IPS DF 4.7 (cell line): Measurements from ENCODE around the gene F5.
"Not testable (repeated sequence)": the region's sequence is repeated elsewhere in the genome, so short reads cannot be mapped to it uniquely, and the experiment has no call there.

Experiments
- DNase-seq: peaks from one replicate; pipeline ENCODE4 v3.0.0-alpha.2; 2013; ENCODE audit warnings: low spot score; ENCODE audit errors: extremely low read depth

F5 gene

DNA sequence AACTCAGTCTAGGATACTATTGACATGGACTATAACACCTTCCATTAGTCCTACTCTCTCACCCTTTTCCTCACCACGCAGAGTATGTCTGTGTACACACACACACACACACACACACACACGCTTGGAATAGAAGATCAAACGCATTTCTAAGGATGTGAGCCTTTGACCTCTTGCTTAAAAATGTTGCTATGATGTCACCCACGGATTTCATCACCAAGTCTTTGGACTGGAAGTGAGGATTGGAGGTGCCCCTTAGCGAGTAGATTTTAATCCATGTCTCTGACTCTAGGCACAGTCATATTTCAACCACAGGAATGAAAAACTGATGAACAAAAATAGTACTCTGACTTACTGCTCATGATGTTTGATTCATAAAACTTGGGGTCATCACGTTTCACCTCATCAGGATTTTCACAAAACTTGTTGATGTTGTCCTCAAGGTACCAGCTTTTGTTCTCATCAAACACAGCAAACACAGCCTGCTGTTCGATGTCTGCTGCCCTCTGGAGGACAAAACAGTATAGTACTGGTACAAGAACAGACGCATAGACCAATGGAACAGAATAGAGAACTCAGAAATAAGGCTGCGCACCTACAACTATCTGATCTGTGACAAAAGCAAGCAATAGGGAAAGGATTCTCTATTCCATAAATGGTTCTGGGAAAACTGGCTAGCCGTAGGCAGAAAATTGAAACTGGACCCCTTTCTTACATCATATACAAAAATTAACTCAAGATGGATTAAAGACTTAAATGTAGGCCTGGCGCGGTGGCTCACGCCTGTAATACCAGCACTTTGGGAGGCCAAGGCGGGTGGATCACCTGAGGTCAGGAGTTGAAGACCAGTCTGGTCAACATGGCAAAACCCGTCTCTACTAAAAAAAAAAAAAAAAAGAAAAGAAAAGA is 39.9 kb downstream of the F5 start:
- DNase-seq = peak; percentile 60

DNA sequence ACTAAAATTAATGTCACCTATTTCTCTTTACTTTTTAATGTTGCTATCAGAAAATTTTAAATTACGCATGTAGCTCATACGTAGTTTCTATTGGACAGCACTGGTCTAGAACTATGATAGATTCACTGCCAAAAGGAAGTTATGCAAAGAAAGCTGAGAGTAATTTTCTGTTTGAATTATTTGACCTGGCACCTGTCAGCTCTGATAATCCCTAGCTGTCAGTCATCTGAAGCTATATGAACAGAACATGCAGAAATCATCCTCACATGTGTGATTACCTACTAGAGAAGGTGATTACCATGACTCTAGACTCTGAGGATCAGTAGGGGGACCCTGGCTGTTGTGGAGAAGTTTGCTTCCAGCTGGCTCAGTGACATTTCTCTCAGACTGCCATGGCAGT is 40.8 kb downstream of the F5 start:
- DNase-seq = no peak

DNA sequence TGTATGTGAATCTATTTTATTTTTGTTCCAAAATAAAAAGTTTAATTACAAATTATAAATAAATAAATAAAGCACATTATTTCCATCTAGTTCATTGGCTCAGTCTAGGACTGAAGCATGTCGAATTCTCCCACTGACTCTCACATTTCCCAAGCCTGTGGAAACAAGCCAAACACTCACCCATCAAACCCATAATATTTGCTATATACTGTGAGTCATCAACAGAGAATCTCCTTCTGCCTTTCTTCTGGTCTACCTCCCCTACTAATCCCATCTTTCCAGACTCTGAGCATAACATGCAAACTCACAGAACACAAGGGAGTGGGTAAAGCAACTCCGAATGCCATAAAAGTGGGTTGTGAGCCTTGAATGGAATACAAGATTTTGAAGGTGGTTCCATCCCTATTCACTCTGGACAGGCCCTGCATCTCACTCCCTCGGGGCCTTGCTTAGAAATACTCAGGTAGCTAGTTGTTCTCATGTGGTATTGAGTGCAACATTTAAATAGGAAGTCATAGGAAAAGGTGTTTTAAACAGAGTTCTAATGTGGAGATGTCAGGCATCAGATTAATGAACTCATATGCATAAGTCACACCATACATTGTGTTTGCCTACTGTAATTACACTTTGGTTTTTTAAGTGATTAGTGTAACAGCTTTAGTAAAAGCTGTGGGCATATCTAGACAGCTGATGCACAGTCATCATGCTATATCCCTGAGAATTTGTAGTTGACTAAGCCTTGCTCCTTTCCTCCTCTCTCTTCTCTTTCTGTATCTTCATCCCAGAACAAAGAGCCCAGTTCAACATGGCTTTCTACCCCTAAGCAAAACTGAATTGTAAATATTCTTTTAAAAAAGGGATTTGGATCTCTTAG is 47.0 kb downstream of the F5 start:
- DNase-seq = no peak

DNA sequence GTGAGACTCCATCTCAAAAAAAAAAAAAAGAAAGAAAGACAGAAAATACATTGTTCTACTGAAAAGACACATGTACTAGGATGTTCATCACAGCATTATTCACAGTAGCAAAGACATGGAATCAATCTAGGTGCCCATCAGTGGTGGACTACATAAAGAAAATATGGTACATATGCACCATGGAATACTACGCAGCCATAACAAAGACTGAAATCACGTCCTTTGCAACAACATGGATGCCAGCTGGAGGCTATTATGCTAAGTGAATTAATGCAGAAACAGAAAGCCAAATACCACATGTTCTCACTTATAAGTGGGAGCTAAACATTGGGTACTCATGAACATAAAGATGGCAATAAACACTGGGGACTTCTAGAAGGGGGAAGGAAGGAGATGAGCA is 51.6 kb downstream of the F5 start:
- DNase-seq = no peak

DNA sequence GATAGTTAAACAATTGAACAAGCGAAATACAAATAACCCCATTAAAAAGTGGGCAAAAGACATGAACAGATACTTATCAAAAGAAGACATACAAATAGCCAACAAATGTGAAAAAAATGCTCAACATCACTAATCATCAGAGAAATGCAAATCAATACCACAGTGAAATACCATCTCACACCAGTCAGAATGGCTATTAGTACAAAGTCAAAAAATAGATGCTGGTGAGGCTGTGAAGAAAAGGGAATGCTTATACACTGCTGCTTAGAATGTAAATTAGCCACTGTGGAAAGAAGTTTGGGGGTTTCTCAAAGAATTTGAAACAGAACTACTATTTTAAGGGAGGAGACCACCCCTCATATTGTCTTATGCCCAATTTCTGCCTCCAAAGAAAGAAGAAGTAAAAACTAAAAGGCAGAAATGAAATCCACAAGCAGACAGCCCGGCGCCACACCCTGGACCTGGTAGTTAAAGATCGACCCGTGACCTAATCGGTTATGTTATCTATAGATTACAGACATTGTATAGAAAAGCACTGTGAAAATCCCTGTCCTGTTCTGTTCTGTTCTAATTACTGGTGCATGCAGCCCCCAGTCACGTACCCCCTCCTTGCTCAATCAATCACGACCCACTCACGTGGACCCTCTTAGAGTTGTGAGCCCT is 52.6 kb downstream of the F5 start:
- DNase-seq = not testable (repeated sequence)

DNA sequence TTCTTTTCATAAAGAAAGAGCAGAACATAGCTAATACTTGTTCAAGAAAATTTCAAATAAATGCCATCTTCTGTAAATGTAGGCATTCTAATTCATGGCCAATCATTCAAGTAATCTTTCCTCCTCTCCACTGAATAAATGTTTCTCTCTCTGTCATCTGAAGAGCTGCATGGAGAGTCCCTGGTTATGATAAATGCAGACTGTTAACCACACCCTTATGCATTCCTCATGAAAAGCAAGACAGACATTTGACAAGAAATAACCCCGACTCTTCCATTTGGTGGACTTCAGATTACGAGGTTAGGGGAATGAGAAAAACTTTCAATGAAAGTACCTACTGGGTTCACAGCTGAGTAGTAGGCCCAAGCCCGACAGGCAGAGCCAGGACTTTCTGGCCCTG is 55.8 kb downstream of the F5 start:
- DNase-seq = no peak

DNA sequence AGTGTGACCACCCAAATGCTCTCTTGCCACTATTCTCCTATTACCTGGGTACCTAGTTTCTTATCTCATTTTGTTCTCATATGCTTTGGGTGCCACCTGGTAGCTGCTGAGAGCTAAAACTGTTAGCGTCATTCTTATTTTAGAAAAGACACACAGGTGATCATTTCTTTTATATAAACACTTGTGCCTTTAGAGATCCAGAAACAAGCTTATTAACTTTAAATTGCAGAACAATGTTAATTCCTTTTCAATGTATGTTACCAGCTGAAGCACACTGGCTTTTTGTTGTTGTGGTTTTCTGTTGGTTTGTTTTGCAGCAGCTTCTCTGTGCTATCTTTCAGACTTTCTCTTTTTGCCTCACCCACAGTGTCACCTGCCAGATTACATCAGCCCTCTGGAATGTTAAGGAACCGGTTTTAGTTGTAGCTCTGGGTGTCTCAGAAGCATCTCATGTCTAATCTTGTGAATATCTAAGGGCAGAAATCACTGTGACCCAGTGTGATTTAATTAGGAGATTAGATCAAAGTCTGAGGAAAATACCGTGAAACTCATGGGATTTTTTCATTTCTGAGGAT is 57.1 kb downstream of the F5 start:
- DNase-seq = peak; percentile 83

DNA sequence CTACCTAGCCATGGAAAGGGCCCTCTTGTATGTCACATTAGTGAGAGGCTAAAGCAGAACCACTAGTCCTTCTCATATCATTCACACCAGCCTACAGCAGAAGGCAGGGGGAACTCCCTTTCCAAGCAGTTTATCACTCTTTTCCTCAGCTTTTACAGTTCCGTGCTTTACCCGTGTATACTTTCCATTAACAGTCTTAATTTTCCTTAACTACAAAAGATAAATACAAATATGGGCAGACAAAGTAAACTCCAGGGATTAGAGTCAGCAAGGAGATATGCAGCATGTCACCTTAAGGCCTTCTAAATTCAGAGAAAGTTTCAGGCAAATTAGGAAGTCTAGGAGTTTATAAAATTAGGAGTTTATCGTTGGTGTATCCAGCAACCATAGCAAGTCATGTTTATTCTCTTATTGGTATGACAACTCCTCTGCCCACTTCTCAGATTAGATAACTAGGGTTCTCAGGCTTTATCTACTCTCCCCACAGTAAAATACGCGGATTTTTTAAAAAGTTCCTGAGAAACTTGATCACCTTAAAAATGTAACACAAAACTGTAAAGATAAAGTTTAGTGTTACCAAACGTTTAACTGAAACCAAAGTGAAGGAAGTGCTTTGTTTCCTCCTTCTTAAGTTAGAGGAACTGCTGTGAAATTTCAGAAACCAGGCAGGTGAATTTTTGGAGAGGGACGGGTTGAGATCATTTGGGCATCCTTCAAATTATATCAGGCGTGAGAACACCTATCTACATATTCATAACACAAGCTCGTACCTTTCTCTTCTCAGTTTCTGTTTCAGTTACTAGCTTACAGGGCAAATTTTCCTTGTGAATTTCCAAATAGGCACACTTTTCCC is 57.8 kb downstream of the F5 start:
- no peak for DNase-seq

DNA sequence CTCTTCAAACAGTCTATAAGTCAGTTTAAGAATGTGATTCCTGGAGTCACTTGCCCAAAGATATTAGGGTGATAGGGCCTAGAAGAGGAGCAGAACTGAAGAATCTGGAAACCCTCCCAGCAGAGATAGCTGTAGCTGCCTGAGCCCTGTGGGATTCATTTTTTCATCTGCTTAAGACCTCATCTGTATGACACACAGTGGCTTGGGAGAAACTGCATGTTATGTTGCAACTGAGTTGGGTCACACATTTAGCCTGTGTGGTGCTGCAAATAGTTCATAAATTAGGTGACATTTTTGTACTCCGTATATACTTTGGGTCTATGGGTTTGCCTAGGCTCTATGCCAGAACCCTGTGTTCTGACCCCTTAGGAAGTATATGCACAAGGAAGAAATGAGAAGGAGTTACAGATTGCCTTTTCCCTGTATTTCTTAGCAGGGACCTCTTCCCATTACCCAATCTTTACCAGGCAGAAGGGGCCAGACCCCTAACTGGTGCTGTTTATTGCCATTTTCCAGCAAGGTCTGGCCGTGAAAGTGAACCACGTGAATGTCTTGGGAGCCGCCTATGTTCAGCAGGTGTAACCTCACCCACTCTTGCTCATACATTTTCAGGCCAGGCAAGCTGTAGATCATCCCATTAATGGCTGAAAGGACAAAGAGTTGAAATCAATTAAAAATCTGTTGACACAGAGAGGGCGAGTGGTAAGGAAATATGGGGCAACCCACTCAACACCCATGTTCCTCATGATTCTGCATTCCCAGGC is 58.6 kb downstream of the F5 start:
- no peak for DNase-seq

DNA sequence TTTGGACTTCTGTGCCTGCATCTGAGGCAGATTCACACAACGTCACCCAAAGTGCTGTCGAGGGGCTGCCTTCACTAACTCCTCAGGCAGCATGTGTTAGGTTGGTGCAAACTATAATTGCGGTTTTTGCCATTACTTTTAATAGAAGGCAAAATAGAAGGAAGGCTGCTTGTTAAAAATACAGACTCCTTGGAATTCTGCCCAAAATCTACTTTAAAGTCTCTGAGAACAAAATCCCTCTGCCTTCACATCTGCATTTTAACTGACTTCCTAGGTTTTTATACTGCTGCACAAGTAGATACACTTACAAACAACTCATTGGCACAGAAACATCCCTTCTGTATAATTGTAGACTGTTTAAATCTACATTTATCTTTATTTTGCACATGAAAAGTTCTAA is 59.3 kb downstream of the F5 start:
- no peak for DNase-seq

DNA sequence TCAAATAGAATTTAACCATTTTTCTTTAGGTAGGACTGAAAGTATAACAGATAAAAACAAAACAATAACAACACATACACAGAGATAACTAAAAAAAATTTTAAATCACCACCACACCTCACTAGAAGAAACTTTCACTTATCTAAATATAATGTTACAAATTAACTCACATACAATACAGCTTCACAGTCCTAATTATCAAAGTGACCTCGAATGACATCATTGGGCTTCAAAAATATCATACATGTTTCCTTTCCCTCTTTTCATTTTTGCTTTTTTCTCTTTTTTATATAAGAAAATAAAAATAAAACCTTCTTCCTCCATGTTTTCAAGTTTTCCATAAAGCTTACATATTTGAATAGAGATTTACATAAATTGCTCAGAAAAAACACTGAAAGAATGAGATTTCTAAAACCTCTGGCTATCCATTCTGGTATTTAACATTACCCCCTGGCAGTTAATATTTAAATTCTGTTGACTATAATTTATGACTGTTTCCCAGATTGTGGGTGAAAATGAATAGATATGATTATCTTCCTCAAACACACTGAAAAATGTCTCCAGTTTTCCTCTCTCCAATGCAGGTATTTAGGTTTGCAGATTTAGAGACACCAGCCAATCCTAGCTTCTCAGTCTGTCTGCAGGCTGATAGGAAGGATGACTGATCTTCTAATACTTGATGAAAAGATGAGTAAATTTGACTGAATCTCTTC is 60.0 kb downstream of the F5 start:
- DNase-seq = no peak

DNA sequence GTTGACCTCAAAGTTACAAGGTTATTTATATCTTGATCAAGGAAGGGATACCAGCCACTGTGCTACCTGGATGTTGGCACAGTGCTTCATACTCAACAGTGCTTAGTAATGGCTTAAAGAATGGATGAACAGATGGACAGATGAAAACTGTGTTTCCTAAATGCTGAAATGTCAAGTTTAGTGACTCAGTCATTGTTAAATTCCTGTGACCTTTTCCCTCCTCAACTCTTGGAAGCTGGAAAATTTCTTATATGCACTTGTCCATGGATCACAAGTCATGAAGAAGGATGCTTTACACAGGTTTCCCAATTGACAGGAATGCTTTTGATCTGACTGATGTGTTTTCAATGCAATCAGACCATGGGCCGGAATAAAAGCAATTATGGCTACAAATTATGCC is 60.9 kb downstream of the F5 start:
- no peak for DNase-seq

DNA sequence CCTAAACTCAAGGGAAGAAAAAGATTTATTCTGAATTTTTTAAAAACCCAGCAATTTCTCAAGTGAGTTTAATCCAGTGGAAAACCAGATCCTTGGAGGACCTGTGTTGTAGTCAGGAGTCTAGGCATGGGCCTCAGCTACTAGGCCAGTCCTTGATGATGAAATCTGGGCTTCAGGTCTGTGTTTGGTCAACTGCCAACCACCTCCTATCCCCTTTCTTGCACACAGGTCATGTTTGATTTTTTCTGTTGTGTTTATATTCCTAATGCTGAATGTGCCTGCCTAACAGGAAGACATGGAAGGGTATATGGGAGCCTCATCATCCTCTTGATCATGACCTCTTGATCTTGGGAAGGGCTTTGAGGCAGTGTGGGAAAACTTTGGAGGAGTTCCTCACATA is 62.4 kb downstream of the F5 start:
- no peak for DNase-seq

DNA sequence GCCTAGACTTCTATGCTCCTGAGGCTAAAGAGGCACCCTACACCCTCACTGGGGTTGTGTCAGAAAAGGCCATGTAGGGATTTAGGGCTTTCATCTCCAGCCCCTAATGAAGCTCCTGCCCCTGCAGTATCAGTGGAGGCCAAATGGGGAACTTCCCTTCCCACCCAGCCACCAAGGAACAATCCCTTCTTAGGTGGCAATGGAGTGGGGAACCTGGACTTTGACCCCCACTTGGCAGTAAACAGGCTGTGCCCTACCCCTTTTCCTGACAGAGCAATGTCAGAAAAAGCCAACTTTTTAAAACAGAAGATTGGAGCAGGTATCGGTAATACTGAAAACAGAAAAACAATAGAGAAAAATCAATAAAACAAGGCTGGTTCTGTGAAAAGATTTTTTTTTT is 65.1 kb downstream of the F5 start:
- DNase-seq = no peak

DNA sequence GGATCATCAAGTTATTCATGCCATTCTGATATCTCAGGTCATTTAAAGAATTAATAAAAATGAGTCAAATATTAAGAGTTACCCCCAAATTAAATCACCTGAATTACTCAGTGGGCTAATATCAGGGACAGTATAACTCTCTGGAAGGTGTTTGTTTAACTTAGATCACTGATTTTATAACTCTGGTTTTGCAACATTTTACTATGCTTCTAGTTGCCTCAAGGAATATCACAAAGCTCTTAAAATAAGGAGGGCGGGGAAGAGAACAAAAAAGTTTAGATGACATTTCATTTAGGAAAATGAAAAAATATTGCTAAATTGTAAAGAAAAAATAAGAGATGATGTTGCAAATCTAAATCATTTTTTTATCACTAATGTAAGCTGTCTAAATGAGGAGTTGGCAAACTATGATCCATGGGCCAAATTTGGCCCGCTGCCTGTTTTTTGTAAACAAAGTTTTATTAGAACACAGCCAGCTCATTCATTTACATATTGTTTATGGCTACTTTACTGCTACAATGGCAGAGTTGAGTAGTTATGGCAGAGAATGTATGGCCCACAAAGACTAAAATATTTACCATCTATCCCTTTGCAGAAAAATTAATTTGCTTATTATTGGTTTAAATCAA is 68.6 kb downstream of the F5 start:
- no peak for DNase-seq

DNA sequence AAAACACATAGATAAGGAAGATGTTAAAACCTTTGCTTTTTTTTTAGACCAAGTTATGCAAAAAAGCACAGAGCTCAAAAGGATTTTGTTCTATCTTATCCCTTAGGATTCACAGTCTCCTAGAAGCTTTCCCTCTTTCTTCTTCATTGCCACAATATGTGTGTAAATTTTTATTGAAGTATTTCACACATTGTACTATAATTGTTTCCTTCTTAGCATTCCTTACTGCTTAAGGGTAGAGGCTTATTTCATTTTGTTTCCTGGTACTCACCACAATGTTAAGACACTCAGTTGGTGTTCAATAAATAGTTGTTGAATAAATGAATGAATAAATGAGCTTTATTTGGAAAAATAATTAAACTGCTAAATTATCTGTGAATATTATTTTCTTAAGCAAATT is 70.6 kb downstream of the F5 start:
- DNase-seq = no peak

DNA sequence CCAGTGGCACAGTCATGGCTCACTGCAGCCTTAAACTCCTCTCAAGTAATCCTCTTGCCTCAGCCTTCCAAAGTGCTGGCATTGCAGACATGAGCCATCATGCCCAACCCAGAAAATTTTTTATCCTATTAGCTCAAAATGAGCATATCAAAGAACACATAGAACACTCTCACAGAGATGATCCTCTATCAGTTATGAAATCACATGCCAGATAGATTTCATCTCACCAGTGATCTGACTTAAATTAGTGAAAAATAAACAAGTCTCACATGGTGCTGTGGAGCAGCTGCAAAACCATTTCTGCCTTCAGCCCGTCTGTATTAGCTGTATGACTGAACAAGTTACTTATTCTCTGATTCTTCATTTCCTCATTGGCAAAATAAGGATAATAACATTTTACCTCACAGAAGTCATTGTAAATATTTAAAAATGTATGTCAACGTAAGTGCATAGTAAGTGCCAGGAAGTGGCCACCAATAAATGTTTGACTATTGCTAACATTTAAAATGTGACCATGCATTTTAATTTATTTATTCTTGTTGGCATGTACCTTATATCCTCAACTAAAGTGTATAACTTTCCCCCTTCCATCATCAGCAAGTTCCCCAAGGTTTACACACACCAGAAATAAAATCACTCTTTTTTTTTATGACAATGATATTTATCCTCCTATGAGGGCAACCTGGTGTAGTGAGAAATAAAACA is 71.6 kb downstream of the F5 start:
- no peak for DNase-seq

DNA sequence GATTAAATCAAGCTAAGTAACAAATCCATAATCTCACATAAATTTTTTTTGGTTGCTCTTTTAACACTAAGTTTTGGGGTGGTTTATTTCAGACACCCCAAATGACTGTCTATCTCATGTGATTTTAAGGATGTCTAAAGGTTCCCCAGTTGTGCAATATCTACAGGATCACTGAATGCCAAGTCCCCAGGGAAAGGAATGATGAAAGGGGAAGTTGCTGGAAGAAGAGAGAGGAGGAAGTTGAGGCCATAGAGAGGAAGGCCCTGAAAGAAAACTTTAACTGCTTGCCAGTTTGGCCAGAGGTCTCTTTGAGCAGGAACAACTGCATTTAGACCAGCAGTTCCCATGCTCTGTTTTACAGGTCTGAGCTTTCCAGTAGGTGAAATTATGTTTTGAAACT is 73.1 kb downstream of the F5 start:
- no peak for DNase-seq
